HCT116 (cell line): ENCODE results near the gene TWIST2.

Experiments used
- ATF3 ChIP-seq: IDR thresholded peaks from 2 replicates; pipeline ENCODE4 v1.6.1; 2012
- CTCF ChIP-seq, 3 experiments: fragments of 200-600 bp in 1 of 3; sonication (generic) in 1 of 3; IDR thresholded peaks in 2 of 3; conservative IDR thresholded peaks in 1 of 3; 2 replicates each; pipeline ENCODE4 v1.5.1; 2012 to 2017; ENCODE audit warnings: low read depth in 2 of 3, low read length in 2 of 3, antibody characterized with exemption in 1 of 3, borderline replicate concordance in 1 of 3, control low read depth in 1 of 3, mild to moderate bottlenecking in 1 of 3, mixed read lengths in 1 of 3, mixed run types in 1 of 3, moderate library complexity in 1 of 3; ENCODE audit not compliant: insufficient read depth in 1 of 3
- POLR2A ChIP-seq: IDR thresholded peaks from 2 replicates; pipeline ENCODE4 v1.7.0; 2011; ENCODE audit warnings: borderline replicate concordance; ENCODE audit not compliant: insufficient read depth, insufficient read length; ENCODE audit errors: extremely low read depth
- POLR2AphosphoS5 ChIP-seq: IDR thresholded peaks from 2 replicates; pipeline ENCODE4 v1.6.1; 2011; ENCODE audit warnings: mild to moderate bottlenecking, low read depth, low read length, moderate library complexity

GRCh38 chr2:238952261-238952919, 104.5 kb downstream of the TWIST2 start:
- TF ChIP-seq CTCF (IDR thresholded peaks at IDR 0.05 in 2 of 3, conservative IDR thresholded peaks at IDR 0.05 in 1 of 3; ENCODE audit: borderline replicate concordance in 1 of 3, insufficient read depth in 1 of 3, low read depth in 2 of 3, low read length in 2 of 3) (no peak), ATF3 (no peak), POLR2A (no peak), POLR2AphosphoS5 (no peak)
